H1 (cell line): ENCODE data around the gene COPZ2. TPM values are rescaled to one million over a fixed set of nuclear protein-coding genes. Genes with fewer than 3 reads are reported as not detected.

Experiments used
- BACH1 ChIP-seq: IDR thresholded peaks from 2 replicates; pipeline ENCODE4 v1.6.1; 2012; ENCODE audit warnings: low read length, improper control_type of control experiment
- CHD7 ChIP-seq: fragments of 300-600 bp; sonication (generic); IDR thresholded peaks from 2 replicates; pipeline ENCODE4 v1.7.1; 2012; ENCODE audit warnings: low read length, moderate library complexity, mild to moderate bottlenecking, inconsistent platforms; ENCODE audit not compliant: insufficient replicate concordance
- FOSL1 ChIP-seq: IDR thresholded peaks from 2 replicates; pipeline ENCODE4 v1.6.1; 2011; ENCODE audit warnings: mild to moderate bottlenecking, low read depth, low read length, moderate library complexity; ENCODE audit not compliant: insufficient read depth
- PHF8 ChIP-seq: fragments of 200-600 bp; sonication (generic); conservative IDR thresholded peaks from 2 replicates; pipeline ENCODE4 v1.7.1; 2012; ENCODE audit warnings: low read depth, mild to moderate bottlenecking, inconsistent platforms, low read length, moderate library complexity
- POLR2A ChIP-seq, 2 experiments: IDR thresholded peaks; 1 replicate in 1 of 2; 2 replicates in 1 of 2; pipeline ENCODE4 v1.6.1; 2011; ENCODE audit warnings: low read depth in 2 of 2, low read length in 2 of 2, mild to moderate bottlenecking in 2 of 2; ENCODE audit errors: control extremely low read depth in 1 of 2
- RFX5 ChIP-seq: IDR thresholded peaks from 2 replicates; pipeline ENCODE4 v1.6.1; 2011; ENCODE audit warnings: low read depth, low read length, improper control_type of control experiment, borderline replicate concordance
- RXRA ChIP-seq: IDR thresholded peaks from 2 replicates; pipeline ENCODE4 v1.6.1; 2011; ENCODE audit warnings: low read depth, mild to moderate bottlenecking, low read length, moderate library complexity; ENCODE audit not compliant: insufficient read depth
- SUZ12 ChIP-seq: fragments of 200-600 bp; sonication (generic); IDR thresholded peaks from 2 replicates; pipeline ENCODE4 v1.6.1; 2012; ENCODE audit warnings: mild to moderate bottlenecking, inconsistent platforms, low read length, moderate library complexity, mixed read lengths
- USF2 ChIP-seq: IDR thresholded peaks from 2 replicates; pipeline ENCODE4 v1.6.1; 2011; ENCODE audit warnings: low read length, improper control_type of control experiment
- ZNF274 ChIP-seq: IDR thresholded peaks from 2 replicates; pipeline ENCODE4 v1.7.0; 2012; ENCODE audit warnings: low read length, borderline replicate concordance; ENCODE audit errors: extremely low read depth
- polyA plus RNA-seq, 7 experiments: library from polyadenylated mRNA; depleted of rRNA in 3 of 7; stranded (reverse) in 5 of 7; unstranded in 2 of 7; fragments of >200 nt in 5 of 7; fragments of 200-250 nt in 2 of 7; gene quantifications; 1 replicate in 5 of 7; 2 replicates in 1 of 7; 4 replicates in 1 of 7; pipeline versions ENCODE4 v1.2.1 to v1.2.3, GENCODE V29; 2011 to 2013; ENCODE audit warnings: missing spikeins in 2 of 7, mixed read lengths in 2 of 7
- total RNA-seq: library from RNA; stranded (reverse); fragmentation: NEBNext Ultra II Directional; extraction: Animal tissue kit (Norgen Biotek cat#: 25700); gene quantifications from 2 replicates; pipeline ENCODE4 v1.2.1, GENCODE V29; 2021

Gene COPZ2
- total and polyA plus RNA-seq, 2 of the 8 experiments (the other 6 are each of a cell fraction or from before 2014, with no cell fraction given) = 0.24 TPM; not detected in 1

- TF ChIP-seq CHD7 (no peak), FOSL1 (no peak), USF2 (no peak), POLR2A (IDR thresholded peaks at IDR 0.05; ENCODE audit: control extremely low read depth in 1 of 2, low read depth in 2 of 2, low read length in 2 of 2) (peak; percentile 57 to 92), BACH1 (no peak), PHF8 (no peak), RFX5 (no peak), ZNF274 (no peak), SUZ12 (no peak), RXRA (no peak)
These were observed 18.1 kb upstream of the COPZ2 start (continued) for GRCh38 chr17:48055531-48056245.
